Gastroesophageal sphincter (tissue), 4 donors: Measurements from ENCODE around the gene PRR13. TPM values are rescaled to one million over a fixed set of nuclear protein-coding genes. Genes with fewer than 3 reads are reported as not detected.

Experiments
- ATAC-seq: fragments of 150-250 bp; one replicate; pipeline ENCODE4 v1.9.1; 2016; ENCODE audit warnings: mild to moderate bottlenecking, moderate library complexity
- H3K27ac ChIP-seq, 4 donors: fragments of 200-600 bp; sonication (generic) in 3 of 4; 1 replicate in 3 of 4; 2 replicates in 1 of 4; pipeline ENCODE4 v1.5.1; 2016 to 2019
- H3K27me3 ChIP-seq: fragments of 200-600 bp; sonication (generic); one replicate; pipeline ENCODE4 v1.5.1; 2019
- H3K36me3 ChIP-seq, 2 donors: fragments of 200-600 bp; sonication (generic); one replicate each; pipeline ENCODE4 v1.5.1; 2019; ENCODE audit warnings: control low read depth in 1 of 2
- H3K4me1 ChIP-seq, 3 donors: fragments of 200-600 bp; sonication (generic); 1 replicate in 2 of 3; 2 replicates in 1 of 3; pipeline ENCODE4 v1.5.1; 2016 to 2019; ENCODE audit warnings: control low read depth in 2 of 3
- H3K4me3 ChIP-seq, 2 donors: fragments of 200-600 bp; sonication (generic); one replicate each; pipeline ENCODE4 v1.5.1; 2019; ENCODE audit warnings: mild to moderate bottlenecking in 1 of 2, moderate library complexity in 1 of 2
- H3K9me3 ChIP-seq, 3 donors: fragments of 200-600 bp; sonication (generic); one replicate each; pipeline ENCODE4 v1.5.1; 2017 to 2019; ENCODE audit warnings: control low read depth in 2 of 3
- EP300 ChIP-seq: sonication (generic); formaldehyde crosslinking; IDR thresholded peaks from one replicate; pipeline ENCODE4 v1.6.1; 2017; ENCODE audit warnings: antibody characterized with exemption, mild to moderate bottlenecking
- POLR2A ChIP-seq, 2 donors: fragments of 450-650 bp; IDR thresholded peaks; one replicate each; pipeline ENCODE4 v1.6.1; 2017; ENCODE audit warnings: antibody characterized with exemption in 2 of 2, mild to moderate bottlenecking in 2 of 2, moderate library complexity in 1 of 2
- POLR2AphosphoS5 ChIP-seq: sonication (generic); formaldehyde crosslinking; IDR thresholded peaks from one replicate; pipeline ENCODE4 v1.6.1; 2017; ENCODE audit warnings: antibody characterized with exemption
- WGBS, 2 donors: methylation state at CpG; one replicate each; pipeline ENCODE4 v1.1.5; 2018; ENCODE audit warnings: low coverage in 1 of 2; 5-methylcytosine and 5-hydroxymethylcytosine counted together
- total RNA-seq, 4 donors: library from RNA; depleted of rRNA; stranded (reverse); fragments of >200 nt; gene quantifications; one replicate each; pipeline ENCODE4 v1.1.0, GENCODE V29; 2016
- TF ChIP-seq, protein P1 (sequence below), 4 experiments: fragments of 200-600 bp in 2 of 4; fragments of 450-650 bp in 2 of 4; sonication (generic) in 1 of 4; IDR thresholded peaks; one replicate each; pipeline ENCODE4 v1.5.1; 2017 to 2019; ENCODE audit warnings: antibody characterized with exemption in 4 of 4, mild to moderate bottlenecking in 2 of 4, moderate library complexity in 2 of 4

PRR13 gene
- total RNA-seq, 4 donors from 2014 or later, result 54.2 to 73.2 (median 69.6) TPM

DNA sequence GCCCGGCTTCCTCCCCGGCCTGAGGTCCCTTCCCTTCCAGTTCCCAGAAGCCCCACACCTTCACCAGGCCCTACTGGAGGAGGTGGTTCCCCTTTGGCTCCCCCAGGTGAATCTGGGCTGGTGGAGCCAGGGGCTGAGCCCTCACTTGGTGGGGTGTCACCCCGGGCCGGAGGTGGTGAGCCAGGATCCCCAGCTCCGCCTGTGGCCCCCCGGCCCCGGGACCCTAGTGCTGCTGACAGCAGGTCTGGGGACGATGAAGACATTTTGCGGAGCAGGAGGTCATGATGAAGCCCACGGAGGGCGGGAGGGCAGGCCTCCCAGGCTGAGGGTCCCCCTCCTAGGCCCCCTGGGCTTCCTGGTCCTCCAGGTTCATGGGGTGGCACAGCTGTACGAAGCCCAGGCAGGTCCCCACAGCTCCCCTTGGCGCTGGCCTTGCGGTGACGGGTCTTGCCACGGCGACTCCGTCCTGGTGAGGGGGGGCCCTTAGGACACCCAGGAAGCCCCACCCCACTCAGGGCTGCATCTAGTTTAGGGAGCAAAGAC is 41.2 kb downstream of the PRR13 start:
- Histone ChIP-seq H3K4me3 (no peak overlapping the region), H3K36me3 (peaks cover 0 to 98% of the 10 kb centered on the region in 2 donors), H3K27ac (peak overlapping the region in 3 of 4 donors; percentile 18 to 57 (median 36)), H3K9me3 (no peaks in the 10 kb centered on the region), H3K27me3 (no peaks in the 10 kb centered on the region), H3K4me1 (peaks cover 0 to 40% (median 0%) of the 10 kb centered on the region in 3 donors)
- ATAC-seq, result no peak
- WGBS, 2 donors, result 69 to 83% methylated on average over 2 of the region's 18 CpGs
- TF ChIP-seq POLR2A (IDR thresholded peaks at IDR 0.05) (no peak), POLR2AphosphoS5 (no peak)
- TF ChIP-seq, protein P1, sequence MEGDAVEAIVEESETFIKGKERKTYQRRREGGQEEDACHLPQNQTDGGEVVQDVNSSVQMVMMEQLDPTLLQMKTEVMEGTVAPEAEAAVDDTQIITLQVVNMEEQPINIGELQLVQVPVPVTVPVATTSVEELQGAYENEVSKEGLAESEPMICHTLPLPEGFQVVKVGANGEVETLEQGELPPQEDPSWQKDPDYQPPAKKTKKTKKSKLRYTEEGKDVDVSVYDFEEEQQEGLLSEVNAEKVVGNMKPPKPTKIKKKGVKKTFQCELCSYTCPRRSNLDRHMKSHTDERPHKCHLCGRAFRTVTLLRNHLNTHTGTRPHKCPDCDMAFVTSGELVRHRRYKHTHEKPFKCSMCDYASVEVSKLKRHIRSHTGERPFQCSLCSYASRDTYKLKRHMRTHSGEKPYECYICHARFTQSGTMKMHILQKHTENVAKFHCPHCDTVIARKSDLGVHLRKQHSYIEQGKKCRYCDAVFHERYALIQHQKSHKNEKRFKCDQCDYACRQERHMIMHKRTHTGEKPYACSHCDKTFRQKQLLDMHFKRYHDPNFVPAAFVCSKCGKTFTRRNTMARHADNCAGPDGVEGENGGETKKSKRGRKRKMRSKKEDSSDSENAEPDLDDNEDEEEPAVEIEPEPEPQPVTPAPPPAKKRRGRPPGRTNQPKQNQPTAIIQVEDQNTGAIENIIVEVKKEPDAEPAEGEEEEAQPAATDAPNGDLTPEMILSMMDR (IDR thresholded peaks at IDR 0.05), result no peak

DNA sequence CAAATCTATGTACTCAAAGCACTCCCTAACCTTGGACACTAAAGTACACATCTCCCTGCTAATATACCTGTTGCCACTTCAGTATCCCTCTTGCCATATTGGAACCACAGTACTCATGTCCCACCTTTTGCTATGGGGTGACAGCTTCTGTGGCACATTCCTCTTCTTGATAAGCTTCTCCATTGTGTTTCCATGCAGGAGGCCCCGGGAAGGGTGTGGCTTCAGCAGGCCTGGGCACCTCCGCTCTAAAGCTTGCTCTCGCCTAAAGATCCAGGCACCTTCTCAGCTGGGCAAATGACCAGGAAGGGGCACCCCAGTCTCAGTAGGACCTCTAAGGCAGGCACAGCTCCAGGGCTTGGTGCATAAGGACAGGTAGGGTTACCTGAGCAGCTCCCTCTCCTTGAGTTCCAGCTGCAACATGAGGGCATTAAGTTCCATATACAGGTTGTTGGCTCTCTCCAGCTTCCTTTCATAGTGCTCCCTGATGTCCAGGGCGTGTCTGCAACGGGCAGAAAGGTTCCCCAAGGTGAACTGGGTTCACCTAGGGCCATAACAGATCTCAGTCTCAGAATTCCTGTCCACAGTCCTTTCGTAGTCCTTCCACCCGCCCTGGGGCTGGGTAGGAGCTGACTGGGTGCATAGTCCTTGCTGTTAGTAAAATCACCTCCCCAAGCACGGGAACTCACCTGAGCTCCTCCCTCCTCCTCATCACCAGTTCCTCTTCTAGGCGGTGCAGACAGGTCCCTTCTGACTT is 41.9 kb downstream of the PRR13 start:
- H3K4me3 ChIP-seq, result no peak overlapping the region
- WGBS, 2 donors, result 57 to 69% methylated on average over 3 to 7 of the region's 9 CpGs
- TF ChIP-seq EP300, result no peak
- no peak for TF ChIP-seq POLR2A (IDR thresholded peaks at IDR 0.05)
- TF ChIP-seq, protein P1 (IDR thresholded peaks at IDR 0.05), result no peak
- TF ChIP-seq POLR2AphosphoS5, result no peak
- no peaks in the 10 kb centered on the region for H3K27me3 ChIP-seq
- H3K27ac ChIP-seq, result peak overlapping the region in 3 of 4 donors; percentile 5 to 57 (median 18)
- ATAC-seq, result no peak
- peaks cover 0 to 33% (median 0%) of the 10 kb centered on the region in 3 donors for H3K4me1 ChIP-seq
- peaks cover 0 to 98% of the 10 kb centered on the region in 2 donors for H3K36me3 ChIP-seq
- no peaks in the 10 kb centered on the region for H3K9me3 ChIP-seq

DNA sequence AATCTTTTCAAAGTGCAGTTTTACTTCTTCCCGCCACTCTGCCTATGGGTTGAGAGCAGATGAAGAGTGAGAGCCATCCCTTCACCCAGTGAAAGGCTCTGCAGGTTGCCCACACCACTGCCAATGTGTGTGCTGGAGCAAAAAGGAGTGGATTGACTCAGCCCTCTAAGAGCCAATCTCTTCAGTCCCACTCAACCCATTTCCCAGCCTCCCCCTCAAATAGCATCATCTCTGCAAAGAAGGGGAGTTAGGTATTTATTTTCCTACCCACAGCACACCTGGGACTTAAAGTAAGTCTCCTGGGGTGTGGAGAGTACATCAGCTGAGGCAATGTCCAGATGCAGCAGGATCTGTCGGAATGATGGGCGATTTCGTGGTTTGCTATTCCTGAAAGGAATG is 42.4 kb downstream of the PRR13 start:
- Histone ChIP-seq H3K27me3 (no peaks in the 10 kb centered on the region), H3K9me3 (no peaks in the 10 kb centered on the region), H3K4me3 (no peak overlapping the region), H3K4me1 (peaks cover 0 to 27% (median 0%) of the 10 kb centered on the region in 3 donors), H3K27ac (no peak overlapping the region), H3K36me3 (peaks cover 0 to 94% of the 10 kb centered on the region in 2 donors)
- WGBS, 2 donors, result 76 to 90% methylated on average over 2 to 3 of the region's 4 CpGs
- no peak for TF ChIP-seq EP300
- TF ChIP-seq, protein P1 (IDR thresholded peaks at IDR 0.05), result no peak
- no peak for TF ChIP-seq POLR2A (IDR thresholded peaks at IDR 0.05)
- TF ChIP-seq POLR2AphosphoS5, result peak; percentile 3
- ATAC-seq, result no peak

DNA sequence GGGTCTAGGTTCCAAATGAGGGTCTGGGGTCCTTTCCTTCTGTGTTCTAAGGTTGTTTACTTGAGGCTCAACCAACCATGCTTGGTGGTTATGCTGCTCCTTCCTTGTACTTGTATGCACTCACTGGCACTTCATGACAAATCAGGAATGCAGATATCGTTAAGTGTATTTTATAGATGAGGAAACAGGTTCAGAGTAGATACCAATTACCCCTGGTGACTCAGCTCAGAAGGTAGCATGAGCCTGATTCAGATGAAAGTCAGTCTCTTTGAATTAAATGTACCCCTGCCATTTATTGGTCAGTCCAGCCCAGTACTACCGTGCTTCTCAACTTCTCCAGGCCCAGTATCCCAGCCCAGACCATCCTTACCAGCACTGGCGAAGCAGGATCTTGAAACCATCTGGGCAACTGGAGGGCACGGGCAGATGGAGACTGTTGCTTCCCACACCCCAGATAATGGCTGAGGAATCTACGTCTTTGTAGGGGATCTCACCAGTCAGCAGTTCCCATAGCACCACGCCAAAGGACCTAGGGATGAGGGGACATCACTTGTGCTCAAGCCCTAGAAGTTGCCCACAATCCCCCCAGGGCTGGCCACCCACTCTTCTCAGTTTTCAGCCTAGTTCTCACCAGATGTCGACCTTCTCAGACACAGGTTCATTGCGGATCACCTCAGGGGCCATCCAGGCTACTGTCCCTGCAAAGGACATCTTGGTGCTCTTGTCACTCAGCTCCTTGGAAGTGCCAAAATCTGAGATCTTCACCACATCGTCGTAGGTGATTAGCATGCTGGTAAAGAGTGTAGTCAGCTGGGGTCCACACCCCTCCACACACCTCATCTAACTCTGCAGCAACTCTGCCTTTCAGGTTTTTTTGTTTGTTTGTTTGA is 43.4 kb downstream of the PRR13 start:
- peaks cover 0 to 23% (median 0%) of the 10 kb centered on the region in 3 donors for H3K4me1 ChIP-seq
- H3K4me3 ChIP-seq, result no peak overlapping the region
- 67 to 81% methylated on average over 6 to 8 of the region's 10 CpGs for WGBS, 2 donors
- peaks cover 0 to 84% of the 10 kb centered on the region in 2 donors for H3K36me3 ChIP-seq
- no peak overlapping the region for H3K27ac ChIP-seq
- TF ChIP-seq EP300 (no peak), POLR2A (IDR thresholded peaks at IDR 0.05) (no peak), POLR2AphosphoS5 (no peak)
- TF ChIP-seq, protein P1 (IDR thresholded peaks at IDR 0.05), result no peak
- no peaks in the 10 kb centered on the region for H3K9me3 ChIP-seq
- no peak for ATAC-seq
- no peaks in the 10 kb centered on the region for H3K27me3 ChIP-seq
